ENCODE results near the gene PGK1.
"Not testable (repeated sequence)": the region's sequence is repeated elsewhere in the genome, so short reads cannot be mapped to it uniquely, and the experiment has no call there.

Gene PGK1

DNA sequence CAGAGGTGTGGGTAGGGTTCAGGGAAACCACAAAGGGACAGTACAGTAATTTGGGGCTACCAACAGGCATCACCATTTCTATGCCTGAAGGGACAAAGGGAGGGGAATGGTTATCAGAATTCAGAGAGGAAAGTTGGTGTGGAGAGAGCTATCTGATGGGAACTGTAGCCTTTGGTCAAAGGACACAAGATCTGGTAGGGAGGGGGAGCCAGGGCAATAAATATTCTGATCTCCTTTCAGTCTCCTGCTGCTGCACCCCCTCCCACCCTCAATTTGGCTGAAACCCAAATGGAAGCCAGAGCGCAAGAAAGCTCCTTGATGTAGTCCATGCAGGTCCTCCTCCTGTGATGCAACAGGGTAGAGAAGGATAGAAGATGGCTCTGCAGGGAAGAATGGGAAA is 14.6 kb downstream of the PGK1 start:
- no peak overlapping the region for H3K27ac ChIP-seq
- TF ChIP-seq ZFX (IDR thresholded peaks at IDR 0.05) = no peak
- TF ChIP-seq, protein P1, sequence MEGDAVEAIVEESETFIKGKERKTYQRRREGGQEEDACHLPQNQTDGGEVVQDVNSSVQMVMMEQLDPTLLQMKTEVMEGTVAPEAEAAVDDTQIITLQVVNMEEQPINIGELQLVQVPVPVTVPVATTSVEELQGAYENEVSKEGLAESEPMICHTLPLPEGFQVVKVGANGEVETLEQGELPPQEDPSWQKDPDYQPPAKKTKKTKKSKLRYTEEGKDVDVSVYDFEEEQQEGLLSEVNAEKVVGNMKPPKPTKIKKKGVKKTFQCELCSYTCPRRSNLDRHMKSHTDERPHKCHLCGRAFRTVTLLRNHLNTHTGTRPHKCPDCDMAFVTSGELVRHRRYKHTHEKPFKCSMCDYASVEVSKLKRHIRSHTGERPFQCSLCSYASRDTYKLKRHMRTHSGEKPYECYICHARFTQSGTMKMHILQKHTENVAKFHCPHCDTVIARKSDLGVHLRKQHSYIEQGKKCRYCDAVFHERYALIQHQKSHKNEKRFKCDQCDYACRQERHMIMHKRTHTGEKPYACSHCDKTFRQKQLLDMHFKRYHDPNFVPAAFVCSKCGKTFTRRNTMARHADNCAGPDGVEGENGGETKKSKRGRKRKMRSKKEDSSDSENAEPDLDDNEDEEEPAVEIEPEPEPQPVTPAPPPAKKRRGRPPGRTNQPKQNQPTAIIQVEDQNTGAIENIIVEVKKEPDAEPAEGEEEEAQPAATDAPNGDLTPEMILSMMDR (conservative IDR thresholded peaks at IDR 0.05) = no peak

DNA sequence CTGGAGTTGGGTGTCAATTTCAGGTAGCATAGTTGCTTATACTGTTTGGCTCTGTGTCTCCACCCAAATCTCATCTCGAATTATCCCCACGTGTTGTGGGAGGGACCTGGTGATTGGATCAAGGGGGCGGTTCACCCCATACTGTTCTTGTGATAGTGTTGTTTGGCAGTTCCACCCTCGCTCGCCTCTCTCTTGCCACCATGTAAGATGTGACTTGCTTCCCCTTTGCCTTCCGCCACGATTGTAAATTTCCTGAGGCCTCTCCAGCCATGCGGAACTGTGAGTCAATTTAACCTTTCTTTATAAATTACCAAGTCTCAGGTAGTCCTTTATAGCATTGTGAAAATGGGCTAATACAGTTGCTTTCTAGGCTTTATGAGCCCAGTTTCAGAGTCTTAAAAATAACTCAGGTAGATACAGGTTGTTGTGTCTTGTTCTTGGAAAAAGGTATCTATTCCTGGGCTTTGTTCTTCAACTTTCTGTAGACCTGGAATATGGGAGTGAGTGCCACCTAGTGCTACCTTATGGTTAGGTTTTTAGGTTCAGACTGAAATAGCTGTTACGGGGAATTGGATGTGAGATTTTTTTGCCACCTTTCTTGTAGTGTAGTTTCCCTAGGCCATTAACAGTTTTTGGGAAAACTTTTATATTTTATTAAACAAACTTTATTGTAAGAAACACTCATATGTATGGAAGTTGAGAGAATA is 15.6 kb downstream of the PGK1 start:
- TF ChIP-seq, protein P1 (conservative IDR thresholded peaks at IDR 0.05) = peak; percentile 42
- no peak for TF ChIP-seq ZFX (IDR thresholded peaks at IDR 0.05)
- no peak overlapping the region for H3K27ac ChIP-seq

DNA sequence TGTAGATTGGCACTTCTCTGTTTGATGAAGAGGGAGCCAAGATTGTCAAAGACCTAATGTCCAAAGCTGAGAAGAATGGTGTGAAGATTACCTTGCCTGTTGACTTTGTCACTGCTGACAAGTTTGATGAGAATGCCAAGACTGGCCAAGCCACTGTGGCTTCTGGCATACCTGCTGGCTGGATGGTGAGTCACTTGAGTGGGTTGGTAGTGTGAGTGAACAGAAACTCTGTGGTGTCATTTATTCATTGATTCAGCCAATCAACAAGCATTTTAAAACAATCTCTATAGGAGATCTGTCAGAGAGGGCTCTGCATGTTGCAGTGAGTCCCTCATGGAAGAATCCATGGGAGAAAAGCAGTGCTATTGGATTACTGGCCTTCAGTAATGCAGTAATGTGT is 19.1 kb downstream of the PGK1 start:
- TF ChIP-seq, protein P1 (conservative IDR thresholded peaks at IDR 0.05) = no peak
- no peak for TF ChIP-seq ZFX (IDR thresholded peaks at IDR 0.05)
- H3K27ac ChIP-seq = no peak overlapping the region

DNA sequence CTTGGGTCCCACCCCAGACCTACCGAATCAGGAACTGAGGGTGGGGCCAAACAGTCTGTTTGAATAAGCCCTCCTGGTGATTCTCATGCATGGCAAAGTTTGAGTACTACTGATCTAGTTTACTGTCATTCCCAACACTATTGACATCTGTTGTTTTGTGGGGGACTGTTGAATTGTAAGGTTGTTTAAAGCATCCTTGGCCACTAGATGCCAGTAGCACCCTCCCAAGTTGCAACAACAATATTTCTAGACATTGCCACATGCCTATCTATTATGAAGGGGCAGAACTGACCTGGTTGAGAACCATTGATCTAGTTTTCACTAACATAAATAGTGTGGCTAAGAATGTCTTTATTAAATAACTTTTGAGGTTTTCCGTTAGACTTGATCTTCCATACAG is 20.3 kb downstream of the PGK1 start:
- H3K27ac ChIP-seq = no peak overlapping the region

DNA sequence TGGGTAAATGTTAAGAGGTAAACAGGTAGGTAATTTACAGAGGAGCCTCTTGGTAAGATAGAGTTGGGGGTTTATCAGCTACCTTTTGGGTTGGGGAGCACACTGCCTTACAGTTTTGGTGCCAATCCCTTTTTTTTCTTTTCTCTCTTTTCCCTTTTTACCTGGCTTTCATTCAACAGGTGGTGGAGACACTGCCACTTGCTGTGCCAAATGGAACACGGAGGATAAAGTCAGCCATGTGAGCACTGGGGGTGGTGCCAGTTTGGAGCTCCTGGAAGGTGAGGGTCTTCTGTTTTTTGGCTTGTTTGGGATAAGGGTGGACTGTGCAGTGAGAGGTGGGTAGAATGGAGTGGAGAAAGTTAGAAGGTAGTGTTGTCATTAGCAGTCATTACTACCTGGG is 21.1 kb downstream of the PGK1 start:
- no peak for TF ChIP-seq ZFX (IDR thresholded peaks at IDR 0.05)
- TF ChIP-seq, protein P1 (conservative IDR thresholded peaks at IDR 0.05) = no peak
- no peak overlapping the region for H3K27ac ChIP-seq

More for the DNA sequence above, 20.3 kb downstream of the PGK1 start:
- no peak for TF ChIP-seq ZFX (IDR thresholded peaks at IDR 0.05)
- TF ChIP-seq, protein P1 (conservative IDR thresholded peaks at IDR 0.05) = 0 out of 2 replicates have a peak, but pooled peaks have one; percentile 24

DNA sequence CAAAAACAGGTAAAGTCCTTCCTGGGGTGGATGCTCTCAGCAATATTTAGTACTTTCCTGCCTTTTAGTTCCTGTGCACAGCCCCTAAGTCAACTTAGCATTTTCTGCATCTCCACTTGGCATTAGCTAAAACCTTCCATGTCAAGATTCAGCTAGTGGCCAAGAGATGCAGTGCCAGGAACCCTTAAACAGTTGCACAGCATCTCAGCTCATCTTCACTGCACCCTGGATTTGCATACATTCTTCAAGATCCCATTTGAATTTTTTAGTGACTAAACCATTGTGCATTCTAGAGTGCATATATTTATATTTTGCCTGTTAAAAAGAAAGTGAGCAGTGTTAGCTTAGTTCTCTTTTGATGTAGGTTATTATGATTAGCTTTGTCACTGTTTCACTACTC is 21.7 kb downstream of the PGK1 start:
- not testable (repeated sequence) for H3K27ac ChIP-seq

DNA sequence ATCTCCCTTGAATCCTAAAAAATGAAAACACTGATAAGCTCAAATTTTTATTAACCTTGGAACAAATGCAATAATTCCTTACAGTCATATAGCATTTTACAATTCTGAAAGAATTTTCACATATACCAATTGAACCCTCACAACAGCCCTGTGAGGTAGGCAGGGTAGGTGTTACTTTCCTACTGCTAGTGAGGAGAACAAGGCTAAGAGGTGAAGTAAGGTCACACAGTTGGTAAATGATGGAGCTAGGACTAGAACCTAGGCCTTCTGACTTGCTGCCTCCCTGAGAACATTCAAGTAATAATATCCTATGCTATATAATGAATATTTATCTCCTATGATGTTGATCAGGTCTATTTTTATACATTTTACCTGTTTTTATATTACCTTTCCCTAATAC is 25.7 kb downstream of the PGK1 start:
- H3K27ac ChIP-seq = no peak overlapping the region
- TF ChIP-seq, protein P1 (conservative IDR thresholded peaks at IDR 0.05) = no peak
- no peak for TF ChIP-seq ZFX (IDR thresholded peaks at IDR 0.05)

DNA sequence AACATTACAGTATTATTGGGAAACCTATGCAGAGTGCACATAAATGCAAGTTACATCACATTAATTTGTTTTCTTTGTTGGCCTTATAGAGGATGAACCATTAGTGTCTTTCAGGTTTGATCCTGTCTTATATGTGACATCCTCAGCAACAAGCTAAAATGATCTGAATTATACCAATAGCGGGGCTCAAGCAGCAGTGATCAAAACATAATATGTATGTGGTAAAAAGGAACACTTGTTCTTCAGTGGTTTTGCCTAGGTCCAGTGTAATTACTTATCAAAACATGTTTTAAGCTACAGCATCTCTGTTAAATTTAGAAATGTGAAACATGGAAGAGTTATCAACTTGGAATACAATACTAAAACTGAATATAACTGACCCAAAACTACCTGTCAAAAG is 26.3 kb downstream of the PGK1 start:
- no peak for TF ChIP-seq ZFX (IDR thresholded peaks at IDR 0.05)
- TF ChIP-seq, protein P1 (conservative IDR thresholded peaks at IDR 0.05) = no peak
- H3K27ac ChIP-seq = no peak overlapping the region

Measured in C4-2B (cell line).